ENCODE data around the gene PHKG2.
"Not testable (repeated sequence)": the region's sequence is repeated elsewhere in the genome, so short reads cannot be mapped to it uniquely, and the experiment has no call there.

PHKG2 gene, protein sequence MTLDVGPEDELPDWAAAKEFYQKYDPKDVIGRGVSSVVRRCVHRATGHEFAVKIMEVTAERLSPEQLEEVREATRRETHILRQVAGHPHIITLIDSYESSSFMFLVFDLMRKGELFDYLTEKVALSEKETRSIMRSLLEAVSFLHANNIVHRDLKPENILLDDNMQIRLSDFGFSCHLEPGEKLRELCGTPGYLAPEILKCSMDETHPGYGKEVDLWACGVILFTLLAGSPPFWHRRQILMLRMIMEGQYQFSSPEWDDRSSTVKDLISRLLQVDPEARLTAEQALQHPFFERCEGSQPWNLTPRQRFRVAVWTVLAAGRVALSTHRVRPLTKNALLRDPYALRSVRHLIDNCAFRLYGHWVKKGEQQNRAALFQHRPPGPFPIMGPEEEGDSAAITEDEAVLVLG

GRCh38 chr16:30747799-30748633 lies at the start of gene PHKG2:
Gene PHKG2 (plus strand): TSS chr16:30748425. CDS start chr16:30748821, 396 bp downstream.
- peak; percentile 99 for DNase-seq (ENCODE audit: low spot score)
- in situ Hi-C loops (cut with MboI; ENCODE audit: low sequenced_read_pairs, unreplicated experiment), result no loop called here
- TF ChIP-seq, protein P1, sequence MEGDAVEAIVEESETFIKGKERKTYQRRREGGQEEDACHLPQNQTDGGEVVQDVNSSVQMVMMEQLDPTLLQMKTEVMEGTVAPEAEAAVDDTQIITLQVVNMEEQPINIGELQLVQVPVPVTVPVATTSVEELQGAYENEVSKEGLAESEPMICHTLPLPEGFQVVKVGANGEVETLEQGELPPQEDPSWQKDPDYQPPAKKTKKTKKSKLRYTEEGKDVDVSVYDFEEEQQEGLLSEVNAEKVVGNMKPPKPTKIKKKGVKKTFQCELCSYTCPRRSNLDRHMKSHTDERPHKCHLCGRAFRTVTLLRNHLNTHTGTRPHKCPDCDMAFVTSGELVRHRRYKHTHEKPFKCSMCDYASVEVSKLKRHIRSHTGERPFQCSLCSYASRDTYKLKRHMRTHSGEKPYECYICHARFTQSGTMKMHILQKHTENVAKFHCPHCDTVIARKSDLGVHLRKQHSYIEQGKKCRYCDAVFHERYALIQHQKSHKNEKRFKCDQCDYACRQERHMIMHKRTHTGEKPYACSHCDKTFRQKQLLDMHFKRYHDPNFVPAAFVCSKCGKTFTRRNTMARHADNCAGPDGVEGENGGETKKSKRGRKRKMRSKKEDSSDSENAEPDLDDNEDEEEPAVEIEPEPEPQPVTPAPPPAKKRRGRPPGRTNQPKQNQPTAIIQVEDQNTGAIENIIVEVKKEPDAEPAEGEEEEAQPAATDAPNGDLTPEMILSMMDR (IDR thresholded peaks at IDR 0.05; ENCODE audit: borderline replicate concordance, control extremely low read depth, extremely low read depth, insufficient read depth, missing control alignments), result no peak

DNA sequence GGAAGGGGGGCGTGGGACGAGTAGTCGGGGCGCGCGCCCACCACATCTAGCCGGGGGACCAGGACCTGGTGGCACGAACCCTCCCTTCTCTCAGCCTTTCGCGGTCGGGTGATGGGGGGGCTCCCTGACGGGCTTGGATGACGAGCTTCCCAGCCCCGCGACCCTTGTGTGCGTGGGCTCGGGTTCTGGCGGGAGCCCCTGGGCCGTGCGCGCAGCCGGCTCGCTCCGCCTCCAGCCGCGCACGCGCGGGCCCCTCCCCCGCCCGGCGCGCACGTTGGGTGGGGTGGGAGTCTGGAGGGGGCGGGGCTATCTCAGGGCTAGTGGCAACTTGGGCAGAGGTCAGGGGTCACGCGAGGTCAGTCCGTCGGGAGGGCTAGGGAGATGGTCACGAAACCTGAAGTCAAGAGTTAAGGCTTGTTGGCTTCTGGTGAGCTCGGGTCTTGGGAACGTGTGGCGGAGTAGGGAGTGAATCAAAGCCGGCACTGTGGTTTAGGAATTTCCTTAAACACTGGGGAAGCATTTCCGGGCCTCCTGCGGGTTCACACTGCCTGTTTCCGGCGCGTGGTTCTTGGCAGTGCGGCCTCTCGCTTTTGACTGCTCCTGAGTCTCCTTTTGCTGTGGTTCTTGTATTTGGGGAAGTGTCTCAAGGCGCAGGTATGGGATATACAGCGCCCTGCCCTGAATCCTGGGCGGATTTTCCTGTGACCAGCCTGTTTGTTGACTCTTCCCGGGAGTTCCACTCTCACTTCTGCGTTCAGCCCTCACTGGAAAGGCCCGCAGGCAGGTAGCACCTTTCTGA lies 49.2 kb upstream of the PHKG2 start, which contains the start of gene SRCAP:
Gene SRCAP, plus strand, starts transcription at position 356 of the 799 bp plus-strand sequence. CDS start 1,654 bp downstream, outside the sequence.
- TF ChIP-seq, protein P1 (IDR thresholded peaks at IDR 0.05; ENCODE audit: borderline replicate concordance, control extremely low read depth, extremely low read depth, insufficient read depth, missing control alignments), result no peak
- in situ Hi-C loops (cut with MboI; ENCODE audit: low sequenced_read_pairs, unreplicated experiment), result no loop called here
- DNase-seq (ENCODE audit: low spot score), result peak; percentile 92

- no peak for DNase-seq (ENCODE audit: low spot score)
- in situ Hi-C loops (cut with MboI; ENCODE audit: low sequenced_read_pairs, unreplicated experiment), result no loop called here
- TF ChIP-seq, protein P1 (IDR thresholded peaks at IDR 0.05; ENCODE audit: borderline replicate concordance, control extremely low read depth, extremely low read depth, insufficient read depth, missing control alignments), result no peak
These were observed 48.6 kb upstream of the PHKG2 start for GRCh38 chr16:30699615-30700099.

DNA sequence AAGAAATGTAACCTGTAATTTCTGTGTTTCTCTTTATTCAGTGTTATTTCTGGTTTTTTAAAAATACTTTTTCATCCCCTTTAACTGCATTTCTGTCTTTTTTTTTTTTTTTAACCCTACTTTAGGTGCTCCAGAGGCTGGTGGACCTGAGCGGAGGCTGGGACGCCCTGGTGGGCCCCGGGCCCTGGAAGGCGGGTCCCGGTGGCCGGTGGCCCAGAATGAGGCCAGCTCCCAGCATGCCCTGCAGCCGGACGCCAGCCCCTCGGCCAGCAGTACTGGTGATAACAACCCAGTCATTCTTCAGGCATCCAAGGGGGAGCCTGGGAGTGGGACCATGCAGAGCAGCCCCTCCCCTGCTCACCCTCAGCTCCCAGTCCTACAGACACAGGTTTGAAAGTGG lies 47.7 kb upstream of the PHKG2 start:
- no peak for DNase-seq (ENCODE audit: low spot score)
- in situ Hi-C loops (cut with MboI; ENCODE audit: low sequenced_read_pairs, unreplicated experiment), result no loop called here
- TF ChIP-seq, protein P1 (IDR thresholded peaks at IDR 0.05; ENCODE audit: borderline replicate concordance, control extremely low read depth, extremely low read depth, insufficient read depth, missing control alignments), result no peak

- DNase-seq (ENCODE audit: low spot score), result no peak
- in situ Hi-C loops (cut with MboI; ENCODE audit: low sequenced_read_pairs, unreplicated experiment), result no loop called here
- TF ChIP-seq, protein P1 (IDR thresholded peaks at IDR 0.05; ENCODE audit: borderline replicate concordance, control extremely low read depth, extremely low read depth, insufficient read depth, missing control alignments), result no peak
These were observed 47.3 kb upstream of the PHKG2 start for GRCh38 chr16:30700971-30701370.

- DNase-seq (ENCODE audit: low spot score); in situ Hi-C loops (cut with MboI; ENCODE audit: low sequenced_read_pairs, unreplicated experiment): not testable (repeated sequence)
These were observed 45.2 kb upstream of the PHKG2 start for GRCh38 chr16:30703071-30703470.
